DMS114 treated with DMSO at 0.1 percent for 48 hours (cell line): Measurements from ENCODE around the gene RPE65.
"Not testable (repeated sequence)": the region's sequence is repeated elsewhere in the genome, so short reads cannot be mapped to it uniquely, and the experiment has no call there.

ENCODE experiments used
- DNase-seq: peaks from one replicate; lab custom pipeline; 2025; ENCODE audit not compliant: unreplicated experiment; lab: John Stamatoyannopoulos, UW

Gene RPE65

DNA sequence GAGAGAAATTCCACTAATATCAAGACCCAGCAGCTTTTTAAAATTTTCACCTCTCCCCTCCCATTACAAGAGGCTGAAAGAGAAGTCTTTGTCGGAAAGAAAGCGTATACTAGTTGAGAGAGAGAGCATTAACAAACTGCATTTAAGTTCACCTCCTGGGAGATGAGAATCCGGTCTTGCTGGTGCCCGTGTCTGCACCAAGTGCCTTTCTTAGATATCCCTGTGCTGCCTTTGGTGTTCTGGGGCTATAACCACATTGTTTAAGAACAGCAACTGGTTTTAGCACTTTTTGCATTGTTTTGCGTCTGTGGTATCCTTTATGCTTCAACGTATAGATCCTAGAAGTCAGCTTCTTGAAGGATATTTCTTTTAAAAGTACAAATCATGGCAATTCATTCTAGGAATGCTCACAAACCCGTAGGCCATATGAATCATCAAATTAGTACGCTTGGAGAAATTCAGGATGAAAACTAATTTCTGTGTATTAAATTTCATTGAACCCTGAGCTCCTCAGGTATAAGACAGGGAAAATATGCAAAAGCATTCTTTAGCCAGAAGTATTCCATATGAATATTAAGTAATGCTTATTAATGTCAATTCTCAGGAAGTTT lies 3.4 kb upstream of the RPE65 start:
- DNase-seq, result no peak

DNA sequence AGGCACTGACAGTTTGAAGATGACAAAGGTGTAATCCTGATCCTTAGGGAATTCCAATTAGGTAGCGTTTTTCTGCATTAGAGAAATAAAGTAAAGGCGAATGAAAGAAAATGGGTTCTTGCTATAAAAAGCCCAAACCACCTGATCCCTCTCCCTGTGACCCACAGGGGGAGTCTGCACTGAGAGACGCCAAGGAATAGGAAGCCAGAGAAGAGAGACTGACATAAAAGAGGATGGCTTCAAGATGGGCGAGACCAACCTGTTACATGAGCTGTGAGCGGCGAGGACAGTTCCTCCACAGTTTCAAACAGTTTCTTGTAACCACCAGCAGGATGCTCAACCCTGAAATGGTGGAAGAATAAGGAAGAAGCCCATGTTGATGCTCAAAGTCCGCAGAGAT lies 1.4 kb downstream of the RPE65 start:
- DNase-seq, result no peak

DNA sequence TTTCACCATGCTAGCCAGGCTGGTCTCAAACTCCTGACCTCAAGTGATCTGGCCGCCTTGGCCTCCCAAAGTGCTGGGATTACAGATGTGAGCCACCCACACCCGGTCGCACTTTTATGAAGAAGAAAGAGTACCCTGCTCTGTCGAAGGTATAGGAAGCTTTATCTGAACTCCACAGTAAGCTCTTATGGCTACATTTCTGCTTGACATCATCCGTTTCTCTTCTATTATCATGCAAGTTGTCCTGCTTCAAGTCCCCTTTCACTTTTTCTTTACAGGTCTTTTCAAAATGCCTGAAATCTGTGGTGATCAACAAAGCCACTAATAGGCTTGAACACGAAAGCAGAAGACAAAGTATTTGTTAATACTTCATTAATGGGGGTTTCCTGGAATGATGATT lies 4.0 kb downstream of the RPE65 start:
- DNase-seq, result no peak

DNA sequence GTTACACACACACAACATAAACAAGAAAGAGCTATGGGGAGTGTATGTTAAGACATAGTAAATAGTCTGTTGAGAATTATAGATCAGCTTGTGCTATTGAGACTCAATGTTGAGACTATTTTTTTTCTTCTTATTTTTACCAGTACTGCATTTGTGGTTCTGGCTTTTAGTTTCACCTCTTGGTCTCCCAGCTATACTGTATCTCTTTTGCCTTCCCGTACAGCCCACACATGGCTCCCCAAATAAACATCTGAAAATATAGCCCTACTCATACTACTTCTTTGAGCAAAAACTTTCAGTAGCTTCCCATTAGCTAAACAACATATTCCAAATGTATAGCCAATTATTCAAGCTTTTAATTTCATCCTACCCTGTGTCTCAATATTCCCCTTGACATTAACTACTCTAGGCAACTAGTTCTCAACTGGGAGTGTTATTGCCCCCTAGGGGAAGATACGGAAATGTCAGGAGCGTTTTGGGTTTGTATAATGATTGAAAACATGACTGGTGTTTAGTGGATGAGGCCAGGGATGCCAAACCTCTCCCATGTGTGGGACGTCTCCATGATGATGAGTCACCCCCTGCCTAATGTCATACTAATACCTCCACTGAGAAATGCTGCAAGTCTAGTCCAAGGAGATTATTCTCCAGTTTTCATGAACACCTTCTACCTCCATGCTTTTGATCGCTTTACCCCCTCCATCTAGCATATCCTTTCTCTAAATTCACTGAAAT lies 6.8 kb downstream of the RPE65 start:
- peak; percentile 27 for DNase-seq

DNA sequence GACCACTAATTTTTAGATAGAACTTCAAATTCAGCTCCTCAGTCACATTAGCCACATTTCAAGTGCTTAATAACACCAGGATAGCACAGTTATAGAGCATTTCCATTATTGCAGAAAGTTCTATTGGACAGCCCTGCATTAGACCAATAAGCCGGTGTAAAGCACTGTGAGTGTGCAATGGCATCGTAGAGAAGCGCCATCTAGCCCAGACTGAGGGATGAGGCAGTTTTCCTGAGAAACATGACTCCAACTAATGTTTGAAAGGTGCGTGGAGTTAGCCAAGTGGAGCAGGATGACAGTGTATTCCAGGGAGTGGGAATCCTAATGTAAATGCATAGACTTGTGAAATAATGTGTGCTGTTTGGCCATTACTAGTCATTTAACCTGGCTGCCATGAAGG lies 7.7 kb downstream of the RPE65 start:
- no peak for DNase-seq

DNA sequence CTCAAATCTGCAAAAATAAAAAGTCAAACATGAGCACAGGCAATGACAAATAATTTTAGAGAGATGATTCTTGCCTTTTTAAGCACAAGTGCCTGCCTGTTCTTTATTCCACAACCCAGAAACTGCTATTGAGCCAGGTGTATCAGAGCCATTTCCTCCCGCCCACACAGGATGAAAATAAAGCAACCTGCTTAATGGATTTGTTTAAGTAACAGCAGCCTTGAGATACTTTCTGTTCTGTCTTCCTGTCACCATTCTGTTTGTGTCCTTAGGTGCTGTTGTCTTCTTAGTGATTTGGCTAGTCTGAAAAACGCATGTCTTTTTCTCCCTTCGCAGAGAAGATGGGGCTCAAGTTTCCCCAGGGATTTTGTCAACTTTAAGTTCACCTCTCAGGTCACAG lies 11.4 kb downstream of the RPE65 start:
- peak; percentile 5 for DNase-seq

DNA sequence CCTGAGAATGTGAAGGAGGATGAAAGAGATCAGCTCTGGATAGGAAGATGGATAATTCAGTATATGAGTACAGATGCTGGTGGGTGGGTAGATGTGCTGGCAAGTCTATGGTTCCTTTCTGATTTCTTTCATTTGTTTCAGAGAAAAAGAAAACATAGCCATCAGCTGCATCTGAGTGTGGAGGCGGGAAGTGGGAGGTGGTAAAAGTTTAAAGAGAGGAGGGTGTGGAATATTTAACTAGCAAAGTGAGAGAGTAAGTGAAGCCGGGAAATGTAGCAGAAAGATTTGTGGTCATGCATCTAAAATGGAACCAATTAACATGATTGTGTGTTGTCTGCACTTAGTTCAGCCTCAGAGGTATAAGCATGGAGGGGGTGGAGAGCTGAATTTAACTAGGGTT lies 16.4 kb downstream of the RPE65 start:
- DNase-seq, result no peak

DNA sequence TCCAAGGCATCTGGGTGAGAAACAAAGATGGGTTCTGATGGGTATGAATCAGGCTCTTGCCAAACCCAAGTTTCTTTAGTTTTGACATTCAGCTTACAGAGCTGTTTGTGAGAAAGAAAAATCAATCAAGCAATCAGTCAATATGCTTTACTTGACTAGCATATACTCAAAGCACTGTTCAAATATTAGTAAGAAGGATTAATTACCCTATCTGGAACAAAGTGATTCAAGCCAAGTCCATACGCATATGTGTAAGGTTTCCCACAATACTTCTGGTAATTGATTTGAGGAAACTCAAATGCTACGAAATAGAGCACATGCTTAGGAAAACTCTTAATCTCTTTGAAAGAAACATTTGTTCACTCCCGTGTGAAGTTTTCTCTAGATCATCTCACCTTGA lies 18.7 kb downstream of the RPE65 start:
- no peak for DNase-seq

DNA sequence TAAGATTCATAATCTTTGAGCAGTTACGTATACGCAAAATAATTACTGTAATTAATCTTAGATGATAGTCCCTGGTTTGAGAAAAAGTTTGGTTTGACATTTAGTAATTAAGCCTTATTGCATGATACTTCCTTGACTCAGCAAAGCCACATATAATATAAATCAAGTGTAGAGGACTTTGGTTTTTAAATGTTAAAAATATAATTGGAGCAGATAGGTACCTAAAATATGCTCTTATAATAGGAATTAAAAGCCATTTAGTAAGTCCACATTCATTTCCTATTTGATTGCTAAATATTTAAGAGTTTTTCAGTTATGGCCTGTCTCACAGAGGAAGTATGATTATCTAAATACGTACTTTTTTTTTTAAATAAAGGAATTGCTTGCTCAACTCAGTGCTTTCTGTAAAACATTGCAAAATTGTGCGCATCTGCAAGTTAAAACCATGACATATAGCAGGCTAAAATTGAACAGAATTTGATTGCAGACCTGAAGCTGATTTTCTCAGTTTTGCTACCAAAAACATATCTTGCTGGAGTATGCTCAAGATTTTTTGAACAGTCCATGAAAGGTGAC lies 20.4 kb downstream of the RPE65 start:
- DNase-seq, result no peak

DNA sequence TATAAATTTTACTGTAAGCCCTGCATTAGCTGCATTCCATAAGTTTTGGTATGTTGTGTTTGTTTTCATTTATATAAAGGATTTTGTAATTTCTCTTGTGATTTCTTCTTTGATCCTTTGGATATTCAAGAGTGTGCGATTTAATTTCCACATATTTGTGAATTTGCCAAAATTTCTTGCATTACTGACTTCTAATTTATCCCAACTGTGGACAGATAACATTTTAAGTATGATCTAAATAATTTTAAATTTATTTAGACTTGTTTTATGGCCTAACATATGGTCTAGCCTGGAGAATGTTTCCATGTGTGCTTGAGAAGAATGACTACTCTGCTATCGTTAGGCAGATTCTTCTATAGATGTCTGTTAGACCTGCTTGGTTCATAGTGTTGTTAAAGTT lies 23.2 kb downstream of the RPE65 start:
- no peak for DNase-seq

DNA sequence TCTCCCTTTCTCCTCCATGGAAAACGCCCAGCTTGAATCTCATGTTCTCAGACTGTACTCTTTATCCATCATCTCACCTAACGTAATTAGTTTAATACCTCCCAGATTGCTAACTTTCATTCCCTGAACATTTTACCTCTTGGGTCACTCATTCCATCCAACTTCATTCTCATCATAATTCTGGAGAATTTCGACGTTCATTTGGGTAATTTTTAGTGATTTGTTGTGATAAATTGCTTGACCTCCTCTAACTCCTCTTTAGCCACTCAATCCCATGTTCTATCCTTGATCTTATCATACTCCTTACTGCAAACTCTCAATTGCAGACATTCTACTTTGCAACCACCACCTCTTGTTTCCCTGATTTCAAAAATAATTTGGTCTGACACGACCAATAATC lies 28.4 kb downstream of the RPE65 start:
- no peak for DNase-seq

DNA sequence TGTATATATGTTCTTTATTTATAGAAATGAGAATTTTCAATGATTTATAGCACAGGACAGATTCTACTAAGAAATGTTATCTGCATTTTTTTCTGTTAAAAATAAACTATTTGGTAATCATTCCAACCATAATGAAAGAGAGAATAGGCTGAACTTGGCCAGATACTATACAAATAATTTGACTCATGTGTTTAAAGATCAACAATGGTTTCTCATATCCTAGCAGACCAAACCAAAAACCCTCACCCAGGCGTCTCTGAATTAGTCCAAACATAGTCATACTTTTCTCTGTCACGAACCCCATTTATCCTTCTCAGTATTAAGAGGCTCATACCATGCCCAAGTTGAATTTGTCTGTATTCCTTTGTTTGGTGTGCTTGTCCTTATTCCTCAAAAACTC lies 40.3 kb downstream of the RPE65 start:
- DNase-seq, result no peak

DNA sequence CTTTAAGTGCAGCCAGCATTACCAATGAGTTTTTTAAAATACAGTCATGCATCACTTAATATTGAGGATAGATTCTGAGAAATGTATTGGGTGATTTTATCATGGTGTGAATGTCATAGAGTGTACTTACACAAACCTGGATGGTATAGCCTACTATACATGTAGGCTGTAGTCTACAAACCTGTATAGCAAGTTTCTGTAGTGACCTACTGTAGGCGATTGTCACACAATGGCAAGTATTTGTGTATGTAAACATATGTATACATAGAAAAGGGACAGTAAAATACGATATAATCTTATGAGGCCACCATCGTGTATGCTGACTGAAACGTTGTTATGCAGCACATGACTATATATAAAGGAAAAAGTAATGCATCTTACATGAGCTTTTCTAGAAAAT lies 48.2 kb downstream of the RPE65 start:
- DNase-seq, result no peak

DNA sequence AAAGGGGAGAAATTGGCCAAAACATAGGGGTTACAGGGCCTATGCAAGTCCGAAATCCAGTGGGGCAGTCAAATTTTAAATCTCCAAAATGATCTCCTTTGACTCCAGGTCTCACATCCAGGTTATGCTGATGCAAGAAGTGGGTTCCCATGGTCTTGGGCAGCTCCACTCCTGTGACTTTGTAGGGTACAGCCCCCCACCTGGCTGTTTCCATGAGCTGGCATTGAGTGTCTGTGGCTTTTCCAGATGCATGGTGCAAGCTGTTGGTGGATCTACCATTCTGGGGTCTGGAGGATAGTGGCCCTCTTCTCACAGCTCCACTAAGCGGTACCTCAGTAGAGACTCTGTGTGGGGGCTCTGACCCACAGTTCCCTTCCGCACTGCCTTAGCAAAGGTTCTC lies 54.2 kb downstream of the RPE65 start:
- DNase-seq, result not testable (repeated sequence)

DNA sequence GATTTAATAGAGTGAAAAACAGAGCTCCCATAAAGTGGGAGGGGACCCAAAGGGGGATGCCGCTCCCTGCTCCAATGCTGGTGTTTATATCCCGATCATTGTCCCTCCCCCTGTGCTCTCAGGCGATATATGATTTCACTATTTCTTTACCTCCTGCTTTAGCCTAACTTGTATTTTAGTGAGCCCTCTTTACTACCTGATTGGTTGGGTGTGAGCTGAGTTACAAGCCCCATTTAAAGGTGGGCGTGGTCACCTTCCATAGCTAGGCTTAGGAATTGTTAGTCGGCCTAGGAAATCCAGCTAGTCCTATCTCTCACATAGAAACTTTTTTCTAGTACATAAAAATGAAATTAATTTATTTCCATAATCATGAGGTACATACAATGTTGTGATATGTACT lies 57.3 kb downstream of the RPE65 start:
- not testable (repeated sequence) for DNase-seq

DNA sequence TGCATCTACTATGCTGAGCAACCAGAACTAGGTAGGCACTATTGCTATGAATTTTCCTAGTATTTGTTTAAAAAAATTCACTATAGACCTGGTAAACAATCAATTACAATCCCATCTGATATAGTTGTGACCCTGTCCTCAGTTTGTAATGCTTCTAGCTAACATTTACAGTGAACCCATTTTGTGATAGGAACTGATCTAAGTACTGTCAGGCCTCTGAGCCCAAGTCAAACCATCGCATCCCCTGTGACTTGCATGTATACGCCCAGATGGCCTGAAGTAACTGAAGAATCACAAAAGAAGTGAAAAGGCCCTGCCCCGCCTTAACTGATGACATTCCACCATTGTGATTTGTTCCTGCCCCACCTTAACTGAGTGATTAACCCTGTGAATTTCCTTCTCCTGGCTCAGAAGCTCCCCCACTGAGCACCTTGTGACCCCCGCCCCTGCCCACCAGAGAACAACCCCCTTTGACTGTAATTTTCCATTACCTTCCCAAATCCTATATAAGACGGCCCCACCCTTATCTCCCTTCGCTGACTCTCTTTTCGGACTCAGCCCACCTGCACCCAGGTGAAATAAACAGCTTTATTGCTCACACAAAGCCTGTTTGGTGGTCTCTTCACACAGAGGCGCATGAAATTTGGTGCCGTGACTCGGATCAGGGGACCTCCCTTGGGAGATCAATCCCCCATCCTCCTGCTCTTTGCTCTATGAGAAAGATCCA lies 63.8 kb downstream of the RPE65 start:
- DNase-seq, result not testable (repeated sequence)

DNA sequence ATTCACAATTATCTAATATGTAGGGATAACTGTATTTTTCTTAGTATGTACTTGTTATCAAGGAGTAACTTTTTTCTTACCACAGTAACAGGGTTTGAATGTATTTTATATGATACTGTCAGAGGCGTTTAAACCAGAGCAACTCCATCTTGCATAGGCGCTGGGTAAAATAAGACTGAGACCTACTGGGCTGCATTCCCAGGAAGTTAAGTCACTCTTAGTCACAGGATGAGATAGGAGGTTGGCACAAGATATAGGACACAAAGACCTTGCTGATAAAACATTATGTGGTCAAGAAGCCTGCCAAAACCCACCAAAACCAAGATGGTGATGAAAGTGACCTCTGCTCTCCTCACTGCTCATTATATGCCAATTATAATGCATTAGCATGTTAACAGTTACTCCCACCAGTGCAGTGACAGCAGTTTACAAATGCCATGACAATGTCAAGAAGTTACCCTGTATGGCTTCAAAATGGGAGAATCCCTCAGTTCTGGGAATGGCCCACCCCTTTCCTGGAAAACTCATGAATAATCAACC lies 64.8 kb downstream of the RPE65 start:
- no peak for DNase-seq

DNA sequence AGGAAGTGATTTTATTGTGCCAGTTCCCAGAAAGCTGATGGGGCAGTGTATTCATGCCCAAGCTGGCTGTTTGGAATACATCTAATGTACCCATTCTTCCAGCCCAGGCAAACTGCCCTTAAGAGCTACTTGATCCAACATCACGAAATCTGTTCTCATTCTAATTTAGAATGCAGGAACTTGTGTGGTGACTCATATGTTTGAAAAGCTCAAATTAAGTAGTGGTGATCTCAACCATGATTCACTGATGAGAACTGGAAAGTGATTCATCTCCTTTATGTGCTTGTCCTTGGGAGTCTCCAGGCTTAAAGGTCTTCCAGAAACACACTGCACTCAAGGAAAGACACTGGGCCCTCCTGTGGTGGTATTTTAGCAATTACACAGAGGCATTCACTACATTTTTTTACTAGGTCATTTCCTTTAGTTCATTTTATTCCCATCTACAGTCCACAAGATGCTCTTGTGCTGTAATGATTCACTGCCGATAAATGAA lies 65.4 kb downstream of the RPE65 start:
- DNase-seq, result no peak

DNA sequence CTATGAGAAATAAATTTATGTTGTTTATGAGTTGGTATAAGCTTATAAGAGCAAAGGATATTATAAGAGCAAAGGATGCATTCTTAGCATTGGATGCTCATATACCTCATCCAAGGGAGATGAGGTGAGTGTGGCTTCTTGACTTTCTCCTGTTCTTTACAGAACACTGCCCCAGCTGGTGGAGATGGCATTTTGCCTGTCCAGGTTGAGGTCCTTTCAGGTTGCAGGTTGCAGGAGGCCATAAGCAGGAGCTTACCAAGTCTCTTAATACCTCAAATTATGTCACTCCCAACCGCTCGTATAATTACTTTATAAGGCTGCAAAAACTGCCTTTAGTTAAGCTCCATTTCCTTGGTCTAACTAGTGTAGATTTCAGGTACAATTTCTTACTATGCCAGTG lies 66.7 kb downstream of the RPE65 start:
- no peak for DNase-seq

DNA sequence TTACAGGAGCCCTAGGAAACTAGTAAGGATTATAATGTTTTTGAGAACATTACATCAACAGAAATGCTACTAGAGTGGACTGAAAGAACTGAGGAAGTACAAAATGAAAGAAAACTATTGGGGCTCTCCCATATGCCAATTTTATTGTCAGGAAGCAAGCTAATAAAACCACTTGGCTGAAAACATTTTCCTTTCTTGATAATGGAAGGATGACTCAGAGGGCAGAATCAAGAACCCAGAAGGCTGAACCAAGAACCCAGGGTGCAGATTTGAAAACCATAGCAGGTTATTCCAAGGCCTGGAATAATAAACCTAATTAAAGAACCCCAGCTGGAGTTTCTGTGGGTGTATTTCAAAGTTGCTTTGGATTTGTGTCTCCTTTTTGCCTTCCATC lies 70.7 kb downstream of the RPE65 start:
- DNase-seq, result no peak
